Esophagus (tissue), 2 donors: Measurements from ENCODE around the gene CTSD. TPM values are rescaled to one million over a fixed set of nuclear protein-coding genes. Genes with fewer than 3 reads are reported as not detected.

Source experiments
- polyA plus RNA-seq, 2 donors: library from polyadenylated mRNA; stranded (reverse); fragments of 200-250 nt; gene quantifications; one replicate each; pipeline ENCODE4 v1.2.3, GENCODE V29; 2013
- donor health status: healthy with polysubstance abuse.
- donor health status: Bipolar disorder and iron deficiency.

CTSD gene
- polyA plus RNA-seq, 2 donors = 273 to 284 TPM

Other genes with a start within 250 kb of the CTSD start
- under 1 TPM; 0.69 to 0.84 TPM for gene DUSP8, start 191.7 kb downstream of the CTSD start, polyA plus RNA-seq
- not detected for gene KRTAP5-1, start 178.6 kb downstream of the CTSD start, polyA plus RNA-seq
- gene KRTAP5-2, start 165.6 kb downstream of the CTSD start, polyA plus RNA-seq = not detected
- gene KRTAP5-3, start 155.5 kb downstream of the CTSD start, polyA plus RNA-seq = not detected
- gene KRTAP5-4, start 141.8 kb downstream of the CTSD start, polyA plus RNA-seq = not detected
- not detected for gene KRTAP5-5, start 134.2 kb downstream of the CTSD start, polyA plus RNA-seq
- not detected for gene KRTAP5-6, start 66.7 kb downstream of the CTSD start, polyA plus RNA-seq
- gene IFITM10, start 13.3 kb downstream of the CTSD start, polyA plus RNA-seq = 1 to 10 TPM in 1 of 2 donors, under 1 TPM in 1; 0.73 to 1.1 TPM
- gene SYT8, start 71.1 kb upstream of the CTSD start, polyA plus RNA-seq = 100 to 1,000 TPM in 1 of 2 donors, 10 to 100 TPM in 1; 38.9 to 360 TPM
- gene TNNI2, start 75.1 kb upstream of the CTSD start, polyA plus RNA-seq = 100 to 1,000 TPM in 1 of 2 donors, 1 to 10 TPM in 1; 9.8 to 166 TPM
- gene LSP1, start 89.2 kb upstream of the CTSD start, polyA plus RNA-seq = 100 to 1,000 TPM in 1 of 2 donors, 10 to 100 TPM in 1; 23.7 to 130 TPM
- under 1 TPM; 0.02 to 0.43 TPM for gene PRR33, start 128.0 kb upstream of the CTSD start, polyA plus RNA-seq
- 1 to 10 TPM; 1.7 to 7.1 TPM for gene TNNT3, start 155.8 kb upstream of the CTSD start, polyA plus RNA-seq
- 100 to 1,000 TPM in 1 of 2 donors, 10 to 100 TPM in 1; 95.5 to 163 TPM for gene MRPL23, start 183.4 kb upstream of the CTSD start, polyA plus RNA-seq
- gene H19, start 233.9 kb upstream of the CTSD start, polyA plus RNA-seq = 100 to 1,000 TPM in 1 of 2 donors, 10 to 100 TPM in 1; 47.6 to 177 TPM